ENCODE measurements around the gene PKIG.

PKIG gene

DNA sequence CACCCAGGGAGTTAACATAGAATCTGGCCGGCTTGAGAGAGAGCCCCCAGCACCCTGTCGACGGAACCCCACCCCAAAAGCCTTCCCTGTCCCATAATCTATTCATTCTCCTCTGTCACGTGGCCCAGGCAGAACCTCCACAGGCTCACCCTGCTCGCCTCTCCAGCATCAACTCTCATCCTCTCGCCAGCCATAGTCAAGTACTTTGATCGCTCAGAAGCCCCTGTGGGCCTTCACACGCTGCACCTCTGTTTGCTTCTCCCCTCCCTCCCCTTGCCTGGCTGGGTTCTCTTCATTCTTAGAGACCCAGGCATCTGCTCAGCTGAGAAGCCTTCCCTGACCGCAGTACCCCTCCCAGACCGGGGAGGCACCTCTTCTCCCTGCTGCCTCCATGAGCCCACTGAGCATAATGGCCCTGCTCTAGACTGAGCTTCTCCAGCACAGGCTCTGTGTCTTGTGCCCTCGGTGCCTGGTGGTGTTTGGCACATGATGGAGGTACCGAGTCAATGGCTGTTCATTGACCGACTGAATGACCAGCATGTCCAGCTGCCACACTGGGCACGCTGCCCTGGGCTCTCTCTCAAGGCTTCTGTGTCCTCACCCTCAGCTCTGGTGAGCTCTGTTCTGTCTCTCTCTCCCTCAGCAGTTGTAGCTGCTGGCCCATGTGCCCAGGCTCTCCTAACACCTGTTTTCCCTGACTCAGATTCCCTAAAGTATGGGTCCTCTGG lies 33.7 kb downstream of the PKIG start:
- no peak overlapping the region for H3K4me3 ChIP-seq (ENCODE audit: low read depth, low read length)

GRCh38 chr20:44616604-44616964 lies 34.2 kb downstream of the PKIG start:
- no peak overlapping the region for H3K4me3 ChIP-seq (ENCODE audit: low read depth, low read length)

GRCh38 chr20:44618318-44618731 lies 35.9 kb downstream of the PKIG start:
- H3K4me3 ChIP-seq (ENCODE audit: low read depth, low read length), result no peak overlapping the region

DNA sequence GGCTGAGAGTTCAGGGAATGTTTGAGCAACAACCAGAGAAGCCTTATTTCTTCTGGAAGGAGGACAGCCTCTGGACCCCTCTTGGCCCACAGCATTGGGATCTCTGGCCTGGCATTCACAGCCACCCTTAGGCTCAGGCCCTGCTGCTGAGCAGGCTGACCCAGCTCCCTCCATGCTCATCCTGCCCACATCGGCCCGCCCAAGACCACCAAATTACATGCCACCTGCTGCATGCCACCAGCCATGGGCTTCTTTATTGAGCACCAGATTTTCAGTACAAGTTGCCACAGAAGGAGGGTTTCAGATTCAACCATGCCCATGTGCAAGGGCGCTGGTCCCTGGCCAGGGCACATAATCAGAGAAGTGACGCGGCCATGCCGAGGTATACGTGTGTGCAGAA lies 36.9 kb downstream of the PKIG start:
- no peak overlapping the region for H3K4me3 ChIP-seq (ENCODE audit: low read depth, low read length)

- H3K4me3 ChIP-seq (ENCODE audit: low read depth, low read length), result no peak overlapping the region
Observed at GRCh38 chr20:44620030-44620429, 37.7 kb downstream of the PKIG start.

DNA sequence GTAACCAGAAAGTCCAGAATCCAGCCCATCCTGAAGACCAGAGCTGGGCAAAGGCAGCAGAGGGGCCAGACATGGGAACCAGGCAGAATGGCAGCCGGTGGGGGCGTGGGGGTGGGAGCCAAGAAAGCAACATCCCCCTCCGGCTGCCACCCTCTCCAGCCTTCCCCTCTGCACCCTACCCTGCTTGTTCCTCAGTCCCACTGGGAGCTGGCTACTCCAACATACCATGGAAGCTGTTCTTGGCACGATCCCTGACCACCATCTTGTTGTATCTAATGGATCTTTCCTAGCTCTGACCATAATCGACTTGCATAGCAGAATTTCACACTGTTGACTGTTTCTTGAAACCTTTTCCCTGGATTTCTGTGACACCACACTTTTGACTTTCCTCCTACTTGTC lies 38.9 kb downstream of the PKIG start:
- no peak overlapping the region for H3K4me3 ChIP-seq (ENCODE audit: low read depth, low read length)

GRCh38 chr20:44621939-44622338 lies 39.6 kb downstream of the PKIG start:
- H3K4me3 ChIP-seq (ENCODE audit: low read depth, low read length), result no peak overlapping the region

GRCh38 chr20:44622501-44623270 lies 40.3 kb downstream of the PKIG start:
- no peak overlapping the region for H3K4me3 ChIP-seq (ENCODE audit: low read depth, low read length)

DNA sequence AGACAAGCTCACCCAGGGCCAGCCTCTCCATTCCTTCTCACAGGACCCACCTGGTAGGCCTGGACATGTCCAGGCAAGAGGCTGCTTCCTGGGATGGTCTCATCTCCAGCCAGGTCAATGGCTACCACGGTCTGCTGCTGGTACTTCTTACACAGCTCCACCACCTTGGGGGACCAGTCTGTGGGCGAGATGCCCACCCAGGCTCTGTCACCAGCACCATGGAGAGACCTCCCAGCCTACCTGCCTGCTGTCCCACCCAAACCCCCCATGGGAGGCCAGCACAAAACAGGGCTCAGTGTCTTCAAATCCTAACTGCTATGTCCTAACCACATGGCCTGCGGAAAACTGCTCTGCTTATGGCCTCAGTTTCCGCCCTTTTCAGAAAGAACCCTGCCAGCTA lies 41.8 kb downstream of the PKIG start:
- H3K4me3 ChIP-seq (ENCODE audit: low read depth, low read length), result no peak overlapping the region

GRCh38 chr20:44624743-44625271 lies 42.4 kb downstream of the PKIG start:
- H3K4me3 ChIP-seq (ENCODE audit: low read depth, low read length), result no peak overlapping the region

DNA sequence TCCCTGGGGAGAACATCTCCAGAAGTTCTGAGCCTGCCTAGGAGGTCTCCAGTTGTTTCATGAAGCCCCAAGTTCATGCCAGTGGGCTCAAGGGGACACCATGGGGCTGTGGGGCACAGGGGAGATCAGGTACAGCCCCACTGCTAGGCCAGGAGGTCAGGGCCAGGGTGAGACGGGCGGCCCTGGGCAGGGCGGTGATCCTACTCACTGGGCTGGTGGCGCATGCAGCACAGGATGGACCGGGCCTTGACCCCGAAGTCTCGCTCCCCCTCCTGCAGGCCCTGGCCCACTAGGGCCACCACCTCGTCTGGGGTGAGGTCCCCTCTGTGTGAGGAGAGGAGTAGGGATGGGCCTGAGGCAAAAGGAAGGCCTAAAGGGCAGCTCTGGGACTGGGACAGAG lies 43.0 kb downstream of the PKIG start:
- H3K4me3 ChIP-seq (ENCODE audit: low read depth, low read length), result no peak overlapping the region

GRCh38 chr20:44626278-44626677 lies 43.9 kb downstream of the PKIG start:
- H3K4me3 ChIP-seq (ENCODE audit: low read depth, low read length), result no peak overlapping the region

DNA sequence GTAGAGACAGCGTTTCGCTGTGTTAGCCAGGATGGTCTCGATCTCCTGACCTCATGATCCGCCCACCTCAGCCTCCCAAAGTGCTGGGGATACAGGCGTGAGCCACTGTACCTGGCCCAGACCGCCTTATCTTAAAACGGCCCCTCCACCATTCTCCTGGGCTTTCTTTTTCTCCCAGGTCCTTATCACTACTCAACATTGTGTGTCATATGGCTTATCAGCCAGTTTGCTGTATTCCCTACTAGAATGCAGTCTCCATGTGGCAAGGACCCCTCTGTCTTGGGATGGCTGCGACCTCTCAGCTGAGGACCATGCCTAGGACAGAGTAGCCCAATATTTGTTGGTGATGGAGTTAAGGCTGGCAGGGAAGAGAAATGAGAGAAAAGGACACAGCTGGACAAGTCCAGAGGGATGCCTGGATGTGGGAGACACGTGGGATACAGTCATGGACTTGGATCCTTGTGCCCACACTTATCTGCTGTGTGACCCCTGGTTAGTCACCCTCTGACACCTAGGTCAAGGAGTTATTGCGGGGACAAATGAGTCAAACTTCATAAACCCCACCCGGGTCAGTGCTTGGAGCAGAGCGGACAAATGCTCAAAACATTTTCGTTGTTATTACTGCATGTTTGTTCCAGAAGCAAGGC lies 45.1 kb downstream of the PKIG start:
- H3K4me3 ChIP-seq (ENCODE audit: low read depth, low read length), result no peak overlapping the region

DNA sequence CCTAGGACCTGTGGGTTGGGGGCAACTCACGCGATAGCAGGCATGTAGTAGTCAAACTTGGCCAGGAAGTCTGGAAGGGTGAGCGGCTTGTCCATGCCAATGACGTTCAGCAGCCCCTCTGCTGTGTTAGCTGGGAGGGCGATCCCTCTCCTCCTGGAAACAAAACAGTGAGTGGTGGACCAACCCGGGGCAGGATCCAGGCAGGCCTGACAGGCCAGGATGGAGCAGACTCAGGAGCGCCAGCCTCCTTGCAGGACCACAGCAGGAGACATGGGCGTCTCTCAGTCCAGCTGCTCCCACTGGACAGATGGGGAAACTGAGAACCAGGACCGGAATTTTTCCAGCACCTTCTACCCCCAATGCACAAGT lies 46.6 kb downstream of the PKIG start:
- H3K4me3 ChIP-seq (ENCODE audit: low read depth, low read length), result no peak overlapping the region

- H3K4me3 ChIP-seq (ENCODE audit: low read depth, low read length), result no peak overlapping the region
Observed at GRCh38 chr20:44629542-44629941, 47.2 kb downstream of the PKIG start.

DNA sequence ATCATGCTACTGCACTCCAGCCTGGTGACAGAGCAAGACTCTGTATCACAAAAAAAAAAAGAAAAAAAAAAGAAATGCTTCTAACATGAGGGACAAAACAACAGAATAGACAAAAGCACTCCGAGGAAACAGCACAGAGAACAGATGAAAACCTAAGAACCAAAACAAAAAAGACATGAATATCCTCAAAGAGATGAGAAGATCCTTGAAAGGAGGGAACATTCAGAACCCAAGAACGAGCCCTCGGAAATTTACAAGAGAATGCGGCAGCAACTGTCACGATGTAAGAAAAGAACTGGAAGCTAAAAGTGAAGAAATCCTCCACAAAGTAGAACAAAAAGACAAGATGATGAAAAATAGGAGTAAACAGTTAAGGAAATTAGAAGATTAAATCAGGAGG lies 47.9 kb downstream of the PKIG start:
- no peak overlapping the region for H3K4me3 ChIP-seq (ENCODE audit: low read depth, low read length)

GRCh38 chr20:44632103-44632752 lies 49.8 kb downstream of the PKIG start:
- no peak overlapping the region for H3K4me3 ChIP-seq (ENCODE audit: low read depth, low read length)

DNA sequence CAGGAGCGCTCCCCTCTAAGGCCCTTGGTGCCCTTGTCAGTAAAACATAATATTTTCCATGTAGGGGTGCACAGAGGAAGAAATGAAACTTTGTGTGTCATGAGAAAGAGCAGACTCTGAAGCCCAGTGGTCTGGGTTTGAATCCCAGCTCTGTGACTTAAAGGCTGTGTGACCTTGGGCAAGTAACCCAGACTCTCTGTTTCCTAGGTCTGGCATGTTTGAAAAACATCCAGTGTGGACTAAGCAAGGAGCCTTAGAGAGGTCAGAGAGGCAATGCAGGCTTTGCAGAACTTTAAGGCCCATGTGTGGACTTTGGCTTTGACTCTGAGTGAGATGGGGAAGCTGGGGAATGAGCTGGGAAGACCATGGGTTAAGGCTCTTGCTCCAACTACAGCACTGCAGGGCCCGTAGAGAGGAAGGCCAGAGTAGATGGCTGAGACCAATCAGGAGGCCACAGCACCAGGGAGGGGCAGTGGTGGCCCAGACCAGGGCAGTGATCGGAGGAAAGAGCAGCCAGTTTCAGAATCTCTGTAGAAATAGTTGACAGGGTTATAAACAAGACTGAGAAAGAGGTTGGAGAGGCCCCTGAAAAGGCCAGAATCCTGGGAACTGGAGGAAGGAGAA lies 50.9 kb downstream of the PKIG start:
- no peak overlapping the region for H3K4me3 ChIP-seq (ENCODE audit: low read depth, low read length)

- H3K4me3 ChIP-seq (ENCODE audit: low read depth, low read length), result no peak overlapping the region
Observed at GRCh38 chr20:44633872-44634600, 51.7 kb downstream of the PKIG start.

- H3K4me3 ChIP-seq (ENCODE audit: low read depth, low read length), result no peak overlapping the region
Observed at GRCh38 chr20:44635877-44636276, 53.5 kb downstream of the PKIG start.

Measured in iPS-11a (cell line).